Panc1 (cell line): ENCODE results near the gene GALNT16. TPM values are rescaled to one million over a fixed set of nuclear protein-coding genes. Genes with fewer than 3 reads are reported as not detected.

Experiments
- ATAC-seq: fragments of 200-7000 bp; cut with Tn5 transposase; 2 replicates; pipeline ENCODE4 v1.9.1; 2020; ENCODE audit warnings: mild to moderate bottlenecking, moderate library complexity
- BruUV-seq: library from RNA; stranded (reverse); fragments of 400-500 nt; replicated peaks from 2 replicates; lab custom pipeline; 2021; lab: Mats Ljungman, UMichigan
- CTCF ChIA-PET: fragments of 300-600 bp; sonication (Branson Sonifier 250); formaldehyde crosslinking; loops from one replicate; lab custom pipeline; 2022; ENCODE audit warnings: antibody characterized with exemption; lab: Charles Lee
- POLR2A ChIA-PET: fragments of 300-600 bp; sonication (Branson Sonifier 250); formaldehyde crosslinking; loops from one replicate; lab custom pipeline; 2022; ENCODE audit warnings: antibody characterized with exemption; lab: Charles Lee
- DNase-seq: peaks from one replicate; pipeline ENCODE4 v3.0.0-alpha.2; 2010; ENCODE audit warnings: low read depth, low spot score
- H3K27ac ChIP-seq: 2 replicates; pipeline ENCODE4 v1.5.1; 2011; ENCODE audit warnings: mild to moderate bottlenecking, low read length, inconsistent platforms
- H3K27me3 ChIP-seq: fragments of 200-500 bp; sonication (Bioruptor generic); 2 replicates; pipeline ENCODE4 v1.6.0; 2014; ENCODE audit warnings: low read length, inconsistent platforms; ENCODE audit not compliant: control insufficient read depth, insufficient read depth
- H3K36me3 ChIP-seq: fragments of 200-500 bp; sonication (Bioruptor generic); 2 replicates; pipeline ENCODE4 v1.5.1; 2014; ENCODE audit warnings: inconsistent platforms, mild to moderate bottlenecking, low read length, moderate library complexity; ENCODE audit not compliant: control insufficient read depth, insufficient read depth
- H3K4me1 ChIP-seq: 2 replicates; pipeline ENCODE4 v1.5.1; 2011; ENCODE audit warnings: inconsistent platforms, mild to moderate bottlenecking, low read length, moderate library complexity; ENCODE audit not compliant: control insufficient read depth, insufficient read depth
- H3K4me3 ChIP-seq, 2 experiments: 2 replicates each; pipeline ENCODE4 v1.5.1; 2011 to 2012; ENCODE audit warnings: low read depth in 2 of 2, low read length in 2 of 2, mild to moderate bottlenecking in 2 of 2, inconsistent platforms in 1 of 2, moderate library complexity in 1 of 2
- H3K9me3 ChIP-seq: fragments of 200-500 bp; sonication (Bioruptor generic); 2 replicates; pipeline ENCODE4 v1.5.1; 2014; ENCODE audit warnings: low read depth, mild to moderate bottlenecking, inconsistent platforms, low read length, moderate library complexity; ENCODE audit not compliant: control insufficient read depth, insufficient read depth
- POLR2AphosphoS5 ChIP-seq: IDR thresholded peaks from 2 replicates; pipeline ENCODE4 v1.6.1; 2012; ENCODE audit warnings: mild to moderate bottlenecking, low read depth, low read length, moderate library complexity
- SIN3A ChIP-seq: IDR thresholded peaks from 2 replicates; pipeline ENCODE4 v1.6.1; 2012; ENCODE audit warnings: low read depth, mild to moderate bottlenecking, low read length, moderate library complexity, borderline replicate concordance; ENCODE audit not compliant: insufficient read depth
- TCF7L2 ChIP-seq: IDR thresholded peaks from 2 replicates; pipeline ENCODE4 v1.6.1; 2011; ENCODE audit warnings: mild to moderate bottlenecking, low read depth, low read length, inconsistent platforms
- in situ Hi-C: cut with HindIII; loops from 2 replicates; pipeline ENCODE4 v1.10.0; 2016; ENCODE audit warnings: low sequenced_read_pairs, low pct_unique_long_range_greater_than_20kb
- intact Hi-C: fragments of 100-400 bp; cut with micrococcal nuclease; formaldehyde crosslinking; loops from one replicate; pipeline ENCODE4 v1.10.0; 2022; ENCODE audit not compliant: unreplicated experiment
- total RNA-seq: library from RNA; stranded (reverse); gene quantifications from one replicate; pipeline ENCODE4 v1.2.1, GENCODE V29; 2021; ENCODE audit not compliant: unreplicated experiment
- TF ChIP-seq, protein P1 (sequence below), 2 experiments: IDR thresholded peaks; 2 replicates each; pipeline ENCODE4 v1.6.1; 2011 to 2012; ENCODE audit warnings: low read depth in 2 of 2, control low read depth in 1 of 2, low read length in 1 of 2, mild to moderate bottlenecking in 1 of 2, moderate library complexity in 1 of 2; ENCODE audit not compliant: insufficient read depth in 1 of 2
- TF ChIP-seq, protein P2 (sequence below): fragments of 450-650 bp; IDR thresholded peaks from 2 replicates; pipeline ENCODE4 v1.5.1; 2017; ENCODE audit warnings: mild to moderate bottlenecking

Gene GALNT16
- total RNA-seq, 1 experiment from 2014 or later: 0.72 TPM

DNA sequence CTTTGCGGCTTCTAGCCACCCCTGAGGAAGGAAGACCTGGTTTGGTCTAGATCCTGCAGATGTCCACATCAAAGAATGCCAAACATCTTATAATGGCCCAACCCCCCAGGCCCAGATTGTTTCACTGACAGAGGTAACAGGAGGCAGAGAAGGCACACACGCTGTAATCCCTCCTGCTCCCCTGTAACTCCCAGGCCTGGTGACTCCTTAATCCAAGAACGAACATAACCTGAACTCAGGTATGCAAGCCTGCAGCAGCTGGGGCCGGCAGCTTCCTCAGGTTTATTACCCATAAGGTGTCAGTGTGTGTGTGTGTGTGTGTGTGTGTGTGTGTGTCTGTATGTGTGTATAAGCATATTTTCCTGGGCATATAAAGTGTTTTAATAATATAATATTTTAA is 85.4 kb downstream of the GALNT16 start:
- ATAC-seq (no peak), DNase-seq (no peak)
- intact Hi-C loops: loop anchor here (10.0 kb wide), 1 partner anchor 81 kb away; the partner anchor contains the start of gene GALNT16
- Histone ChIP-seq H3K27me3 (no peaks in the 10 kb centered on the region), H3K36me3 (no peaks in the 10 kb centered on the region), H3K4me3 (no peak overlapping the region), H3K4me1 (no peaks in the 10 kb centered on the region), H3K27ac (no peak overlapping the region), H3K9me3 (no peaks in the 10 kb centered on the region)
- in situ Hi-C loops: no loop called here
- BruUV-seq: no TSS peak
- TF ChIP-seq, protein P1, sequence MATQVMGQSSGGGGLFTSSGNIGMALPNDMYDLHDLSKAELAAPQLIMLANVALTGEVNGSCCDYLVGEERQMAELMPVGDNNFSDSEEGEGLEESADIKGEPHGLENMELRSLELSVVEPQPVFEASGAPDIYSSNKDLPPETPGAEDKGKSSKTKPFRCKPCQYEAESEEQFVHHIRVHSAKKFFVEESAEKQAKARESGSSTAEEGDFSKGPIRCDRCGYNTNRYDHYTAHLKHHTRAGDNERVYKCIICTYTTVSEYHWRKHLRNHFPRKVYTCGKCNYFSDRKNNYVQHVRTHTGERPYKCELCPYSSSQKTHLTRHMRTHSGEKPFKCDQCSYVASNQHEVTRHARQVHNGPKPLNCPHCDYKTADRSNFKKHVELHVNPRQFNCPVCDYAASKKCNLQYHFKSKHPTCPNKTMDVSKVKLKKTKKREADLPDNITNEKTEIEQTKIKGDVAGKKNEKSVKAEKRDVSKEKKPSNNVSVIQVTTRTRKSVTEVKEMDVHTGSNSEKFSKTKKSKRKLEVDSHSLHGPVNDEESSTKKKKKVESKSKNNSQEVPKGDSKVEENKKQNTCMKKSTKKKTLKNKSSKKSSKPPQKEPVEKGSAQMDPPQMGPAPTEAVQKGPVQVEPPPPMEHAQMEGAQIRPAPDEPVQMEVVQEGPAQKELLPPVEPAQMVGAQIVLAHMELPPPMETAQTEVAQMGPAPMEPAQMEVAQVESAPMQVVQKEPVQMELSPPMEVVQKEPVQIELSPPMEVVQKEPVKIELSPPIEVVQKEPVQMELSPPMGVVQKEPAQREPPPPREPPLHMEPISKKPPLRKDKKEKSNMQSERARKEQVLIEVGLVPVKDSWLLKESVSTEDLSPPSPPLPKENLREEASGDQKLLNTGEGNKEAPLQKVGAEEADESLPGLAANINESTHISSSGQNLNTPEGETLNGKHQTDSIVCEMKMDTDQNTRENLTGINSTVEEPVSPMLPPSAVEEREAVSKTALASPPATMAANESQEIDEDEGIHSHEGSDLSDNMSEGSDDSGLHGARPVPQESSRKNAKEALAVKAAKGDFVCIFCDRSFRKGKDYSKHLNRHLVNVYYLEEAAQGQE (IDR thresholded peaks at IDR 0.05; ENCODE audit: insufficient read depth in 1 of 2, low read depth in 2 of 2, low read length in 1 of 2): no peak
- TF ChIP-seq, protein P2, sequence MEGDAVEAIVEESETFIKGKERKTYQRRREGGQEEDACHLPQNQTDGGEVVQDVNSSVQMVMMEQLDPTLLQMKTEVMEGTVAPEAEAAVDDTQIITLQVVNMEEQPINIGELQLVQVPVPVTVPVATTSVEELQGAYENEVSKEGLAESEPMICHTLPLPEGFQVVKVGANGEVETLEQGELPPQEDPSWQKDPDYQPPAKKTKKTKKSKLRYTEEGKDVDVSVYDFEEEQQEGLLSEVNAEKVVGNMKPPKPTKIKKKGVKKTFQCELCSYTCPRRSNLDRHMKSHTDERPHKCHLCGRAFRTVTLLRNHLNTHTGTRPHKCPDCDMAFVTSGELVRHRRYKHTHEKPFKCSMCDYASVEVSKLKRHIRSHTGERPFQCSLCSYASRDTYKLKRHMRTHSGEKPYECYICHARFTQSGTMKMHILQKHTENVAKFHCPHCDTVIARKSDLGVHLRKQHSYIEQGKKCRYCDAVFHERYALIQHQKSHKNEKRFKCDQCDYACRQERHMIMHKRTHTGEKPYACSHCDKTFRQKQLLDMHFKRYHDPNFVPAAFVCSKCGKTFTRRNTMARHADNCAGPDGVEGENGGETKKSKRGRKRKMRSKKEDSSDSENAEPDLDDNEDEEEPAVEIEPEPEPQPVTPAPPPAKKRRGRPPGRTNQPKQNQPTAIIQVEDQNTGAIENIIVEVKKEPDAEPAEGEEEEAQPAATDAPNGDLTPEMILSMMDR: no peak
- TF ChIP-seq SIN3A (no peak), POLR2AphosphoS5 (no peak), TCF7L2 (no peak)
- POLR2A ChIA-PET: no interaction called here
- CTCF ChIA-PET: no interaction called here

DNA sequence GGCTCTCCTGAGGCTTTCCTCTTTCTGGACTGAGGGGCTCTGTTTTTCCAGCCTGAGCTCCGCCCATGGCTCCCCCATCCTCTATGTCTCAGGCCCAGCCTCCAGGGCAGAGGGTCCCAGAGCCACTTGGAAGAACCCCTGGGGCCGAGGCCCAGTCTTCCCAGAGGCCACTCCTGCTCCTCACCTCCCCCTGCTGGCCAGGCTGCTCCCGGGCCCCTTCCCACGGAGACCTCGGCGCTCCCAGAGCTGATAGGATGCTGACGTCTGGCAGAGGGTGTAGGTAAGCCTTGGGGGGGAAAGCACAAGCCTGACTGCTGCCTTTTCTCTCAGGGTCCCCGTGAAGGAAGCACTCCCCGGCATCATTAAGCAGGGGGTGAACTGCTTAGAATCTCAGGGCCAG is 86.8 kb downstream of the GALNT16 start:
- Histone ChIP-seq H3K9me3 (no peaks in the 10 kb centered on the region), H3K4me3 (no peak overlapping the region), H3K4me1 (no peaks in the 10 kb centered on the region), H3K36me3 (no peaks in the 10 kb centered on the region), H3K27ac (no peak overlapping the region), H3K27me3 (no peaks in the 10 kb centered on the region)
- in situ Hi-C loops: no loop called here
- TF ChIP-seq, protein P2: peak; percentile 83
- TF ChIP-seq SIN3A: no peak
- no peak for DNase-seq
- intact Hi-C loops: loop anchor here (10.0 kb wide), 1 partner anchor 82 kb away; the partner anchor contains the start of gene GALNT16
- CTCF ChIA-PET: no interaction called here
- BruUV-seq: no TSS peak
- POLR2A ChIA-PET: no interaction called here
- peak; percentile 76 for ATAC-seq
